CD4-positive, alpha-beta memory T cell (primary cell): ENCODE results near the gene DNTTIP2. TPM values are rescaled to one million over a fixed set of nuclear protein-coding genes. Genes with fewer than 3 reads are reported as not detected.
A peak's percentile ranks its signal among the peaks of the same experiment; 100 is the strongest.
"Not testable (repeated sequence)": the region's sequence is repeated elsewhere in the genome, so short reads cannot be mapped to it uniquely, and the experiment has no call there.

ENCODE experiments used
- CTCF ChIA-PET: fragments of 350-600 bp; sonication (Branson Sonifier 250); formaldehyde crosslinking; loops from one replicate; lab custom pipeline; 2021; ENCODE audit warnings: inconsistent platforms; ENCODE audit not compliant: partially characterized antibody; lab: Charles Lee
- POLR2A ChIA-PET: fragments of 350-600 bp; sonication (Branson Sonifier 250); formaldehyde crosslinking; loops from one replicate; lab custom pipeline; 2021; ENCODE audit not compliant: partially characterized antibody; lab: Charles Lee
- DNase-seq, 5 donors: peaks; one replicate each; pipeline versions ENCODE4 v3.0.0 to v3.0.0-alpha.2; 2020 to 2022; ENCODE audit warnings: mixed read lengths in 1 of 5
- H3K27ac ChIP-seq: one replicate; pipeline ENCODE4 v1.7.0; 2013; ENCODE audit warnings: low read depth, low read length
- H3K27me3 ChIP-seq: 2 replicates; pipeline ENCODE4 v1.7.0; 2013; ENCODE audit warnings: mild to moderate bottlenecking, low read length, moderate library complexity; ENCODE audit not compliant: insufficient read depth
- H3K36me3 ChIP-seq: 2 replicates; pipeline ENCODE4 v1.7.0; 2013; ENCODE audit warnings: mild to moderate bottlenecking, low read length, moderate library complexity; ENCODE audit not compliant: insufficient read depth
- H3K4me1 ChIP-seq: 2 replicates; pipeline ENCODE4 v1.7.0; 2013; ENCODE audit warnings: mild to moderate bottlenecking, low read length, moderate library complexity; ENCODE audit not compliant: insufficient read depth
- H3K4me3 ChIP-seq, 2 donors: one replicate each; pipeline ENCODE4 v1.7.0; 2013; ENCODE audit warnings: low read length in 2 of 2, mild to moderate bottlenecking in 1 of 2
- H3K9me3 ChIP-seq, 2 donors: one replicate each; pipeline ENCODE4 v1.7.0; 2013; ENCODE audit warnings: low read length in 2 of 2, control low read depth in 1 of 2; ENCODE audit not compliant: control insufficient read depth in 1 of 2
- H3K27ac Mint-ChIP-seq, 7 donors: one replicate each; pipeline ENCODE4 v1.8.0; 2020 to 2021; ENCODE audit warnings: mixed read lengths in 7 of 7, mild to moderate bottlenecking in 6 of 7, inconsistent platforms in 3 of 7, moderate library complexity in 3 of 7
- H3K27me3 Mint-ChIP-seq, 2 donors: one replicate each; pipeline ENCODE4 v1.8.0; 2020 to 2021; ENCODE audit warnings: mixed read lengths in 2 of 2
- H3K36me3 Mint-ChIP-seq, 2 donors: one replicate each; pipeline ENCODE4 v1.8.0; 2020 to 2021; ENCODE audit warnings: mixed read lengths in 2 of 2, inconsistent platforms in 1 of 2, mild to moderate bottlenecking in 1 of 2
- H3K4me1 Mint-ChIP-seq, 4 donors: one replicate each; pipeline ENCODE4 v1.8.0; 2020 to 2021; ENCODE audit warnings: mixed read lengths in 4 of 4, mild to moderate bottlenecking in 1 of 4
- H3K4me3 Mint-ChIP-seq, 8 donors: one replicate each; pipeline ENCODE4 v1.8.0; 2020 to 2021; ENCODE audit warnings: mixed read lengths in 8 of 8, mild to moderate bottlenecking in 7 of 8, moderate library complexity in 6 of 8, inconsistent platforms in 3 of 8
- H3K9me3 Mint-ChIP-seq, 8 donors: one replicate each; pipeline ENCODE4 v1.8.0; 2020 to 2021; ENCODE audit warnings: mixed read lengths in 8 of 8, mild to moderate bottlenecking in 5 of 8, inconsistent platforms in 3 of 8, moderate library complexity in 1 of 8
- intact Hi-C: fragments of 100-400 bp; cut with micrococcal nuclease; formaldehyde crosslinking; loops from one replicate; pipeline ENCODE4 v1.15.1; 2023
- polyA plus RNA-seq, 2 donors: library from polyadenylated mRNA; unstranded; fragments of 300-500 nt; fragmentation: Illumina TruSeq; gene quantifications; one replicate each; pipeline ENCODE4 v1.2.3, GENCODE V29; 2021
- total RNA-seq, 2 experiments: library from RNA; stranded (reverse); gene quantifications; one replicate each; pipeline ENCODE4 v1.2.3, GENCODE V29; 2021

DNTTIP2 gene
- total and polyA plus RNA-seq, 4 experiments from 2014 or later, result 52.5 to 86.5 (median 73.4) TPM

DNA sequence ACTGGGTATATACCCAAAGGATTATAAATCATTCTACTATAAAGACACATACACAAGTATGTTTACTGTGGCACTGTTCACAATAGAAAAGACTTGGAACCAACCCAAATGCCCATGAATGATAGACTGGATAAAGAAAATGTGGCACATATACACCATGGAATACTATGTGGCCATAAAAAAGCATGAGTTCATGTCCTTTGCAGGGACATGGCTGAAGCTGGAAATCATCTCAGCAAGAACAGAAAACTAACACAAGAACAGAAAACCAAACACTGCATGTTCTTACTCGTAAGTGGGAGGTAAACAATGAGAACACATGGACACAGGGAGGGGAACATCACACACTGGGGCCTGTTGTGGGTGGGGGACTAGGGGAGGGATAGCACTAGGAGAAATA is 10.5 kb downstream of the DNTTIP2 start:
- ChIA-PET CTCF (interaction anchor here (1.0 kb wide), 1 partner anchor 24 kb away, joined by 5 read pairs; no protein-coding TSS in a partner anchor), POLR2A (interaction anchor here (0.8 to 1.1 kb wide), 2 partner anchors 23 to 29 kb away, joined by 3 to 4 read pairs; no protein-coding TSS in a partner anchor)
- DNase-seq, H3K9me3 Mint-ChIP-seq, H3K27ac ChIP-seq, H3K4me3 Mint-ChIP-seq, intact Hi-C loops, H3K27me3 Mint-ChIP-seq, H3K4me1 Mint-ChIP-seq, H3K27me3 ChIP-seq, H3K4me1 ChIP-seq, H3K4me3 ChIP-seq, H3K9me3 ChIP-seq: not testable (repeated sequence)
- peak overlapping the region in 2 of 7 donors; percentile 30 to 79 for H3K27ac Mint-ChIP-seq
- H3K36me3 ChIP-seq, result peaks cover 43% of the 10 kb centered on the region
- H3K36me3 Mint-ChIP-seq, result peaks cover 45 to 46% of the 10 kb centered on the region in 2 donors

GRCh38 chr1:93865253-93865652 is 13.8 kb downstream of the DNTTIP2 start:
- Mint-ChIP-seq H3K27ac (peak overlapping the region in 2 of 7 donors; percentile 18 to 39), H3K27me3 (no peaks in the 10 kb centered on the region), H3K9me3 (peaks cover 0 to 2% (median 0%) of the 10 kb centered on the region in 8 donors), H3K4me3 (no peak overlapping the region), H3K4me1 (peaks cover 0 to 4% (median 2%) of the 10 kb centered on the region in 4 donors), H3K36me3 (peaks cover 24 to 26% of the 10 kb centered on the region in 2 donors)
- ChIA-PET CTCF (interaction anchor here (2.2 kb wide), 1 partner anchor 236 kb away, joined by 8 read pairs; no protein-coding TSS in a partner anchor), POLR2A (interaction anchor here (1.0 kb wide), 1 partner anchor 13 kb away, joined by 3 read pairs; no protein-coding TSS in a partner anchor)
- H3K4me3 ChIP-seq, result no peak overlapping the region
- intact Hi-C loops, result no loop called here
- no peaks in the 10 kb centered on the region for H3K4me1 ChIP-seq
- no peak overlapping the region for H3K27ac ChIP-seq
- no peaks in the 10 kb centered on the region for H3K27me3 ChIP-seq
- no peak for DNase-seq
- no peaks in the 10 kb centered on the region for H3K9me3 ChIP-seq
- H3K36me3 ChIP-seq, result peaks cover 14% of the 10 kb centered on the region

DNA sequence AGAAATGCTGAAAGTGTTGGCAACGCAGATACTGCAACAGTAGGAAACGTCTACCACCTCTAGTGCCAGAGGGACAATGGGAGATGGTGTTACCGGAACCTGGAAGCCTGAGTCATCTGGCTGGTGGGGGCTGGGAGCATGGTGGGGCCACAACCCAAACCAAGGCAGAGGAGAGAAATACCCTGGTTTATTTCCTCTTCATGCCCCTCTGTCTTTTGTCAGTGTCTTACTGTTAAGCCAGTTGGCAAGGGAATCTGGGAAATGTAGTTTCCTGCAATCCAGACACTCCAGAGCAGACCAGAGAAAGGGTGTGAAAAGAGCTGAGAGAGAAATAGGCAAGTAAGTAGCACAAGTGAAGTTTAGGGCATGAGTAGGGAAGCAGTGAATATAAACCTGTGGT is 14.8 kb downstream of the DNTTIP2 start:
- peaks cover 14 to 15% of the 10 kb centered on the region in 2 donors for H3K36me3 Mint-ChIP-seq
- Histone ChIP-seq H3K4me1 (no peaks in the 10 kb centered on the region), H3K4me3 (no peak overlapping the region), H3K27ac (no peak overlapping the region), H3K27me3 (no peaks in the 10 kb centered on the region), H3K9me3 (no peaks in the 10 kb centered on the region), H3K36me3 (peaks cover 7% of the 10 kb centered on the region)
- H3K27me3 Mint-ChIP-seq, result peaks cover 0 to 3% of the 10 kb centered on the region in 2 donors
- intact Hi-C loops, result no loop called here
- ChIA-PET CTCF (interaction anchor here (2.2 kb wide), 1 partner anchor 235 kb away, joined by 8 read pairs; no protein-coding TSS in a partner anchor), POLR2A (no interaction called here)
- peaks cover 0 to 4% (median 2%) of the 10 kb centered on the region in 4 donors for H3K4me1 Mint-ChIP-seq
- H3K4me3 Mint-ChIP-seq, result no peak overlapping the region
- H3K27ac Mint-ChIP-seq, result peak overlapping the region in 4 of 7 donors; percentile 15 to 81 (median 61)
- no peak for DNase-seq
- H3K9me3 Mint-ChIP-seq, result peaks cover 0 to 2% (median 0%) of the 10 kb centered on the region in 8 donors

DNA sequence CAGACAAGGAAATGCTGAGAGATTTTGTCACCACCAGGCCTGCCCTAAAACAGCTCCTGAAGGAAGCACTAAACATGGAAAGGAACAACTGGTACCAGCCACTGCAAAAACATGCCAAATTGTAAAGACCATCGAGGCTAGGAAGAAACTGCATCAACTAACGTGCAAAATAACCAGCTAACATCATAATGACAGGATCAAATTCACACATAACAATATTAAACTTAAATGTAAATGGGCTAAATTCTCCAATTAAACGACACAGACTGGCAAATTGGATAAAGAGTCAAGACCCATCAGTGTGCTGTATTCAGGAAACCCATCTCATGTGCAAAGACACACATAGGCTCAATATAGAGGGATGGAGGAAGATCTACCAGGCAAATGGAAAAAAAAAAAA is 21.4 kb downstream of the DNTTIP2 start:
- H3K4me1 Mint-ChIP-seq, result peaks cover 0 to 11% (median 7%) of the 10 kb centered on the region in 4 donors
- H3K27ac ChIP-seq, intact Hi-C loops, H3K4me1 ChIP-seq, H3K9me3 Mint-ChIP-seq, H3K4me3 Mint-ChIP-seq, POLR2A ChIA-PET, H3K4me3 ChIP-seq, H3K9me3 ChIP-seq, H3K27me3 ChIP-seq, DNase-seq, CTCF ChIA-PET, H3K36me3 Mint-ChIP-seq, H3K36me3 ChIP-seq: not testable (repeated sequence)
- H3K27ac Mint-ChIP-seq, result peak overlapping the region in 1 of 7 donors; percentile 57
- peaks cover 12% of the 10 kb centered on the region in 2 donors for H3K27me3 Mint-ChIP-seq

- H3K27ac Mint-ChIP-seq, result peak overlapping the region in 2 of 7 donors; percentile 35 to 48
- intact Hi-C loops, H3K36me3 ChIP-seq, H3K36me3 Mint-ChIP-seq, H3K4me1 ChIP-seq, H3K9me3 Mint-ChIP-seq, H3K27ac ChIP-seq, H3K4me3 Mint-ChIP-seq, H3K9me3 ChIP-seq, H3K27me3 ChIP-seq, H3K4me3 ChIP-seq: not testable (repeated sequence)
- ChIA-PET POLR2A (interaction anchor here (0.7 to 2.1 kb wide), 5 partner anchors 8 to 23 kb away, joined by 4 to 13 read pairs (median 4); partner anchors contain the start of gene DNTTIP2), CTCF (interaction anchor here (0.6 to 2.5 kb wide), 4 partner anchors 10 to 829 kb away, joined by 3 to 9 read pairs (median 4); no protein-coding TSS in a partner anchor)
- H3K27me3 Mint-ChIP-seq, result peaks cover 12% of the 10 kb centered on the region in 2 donors
- peak in 3 of 5 donors; percentile 29 to 39 (median 29) for DNase-seq
- peaks cover 0 to 11% (median 7%) of the 10 kb centered on the region in 4 donors for H3K4me1 Mint-ChIP-seq
Measured at GRCh38 chr1:93855983-93856382, 23.0 kb downstream of the DNTTIP2 start.

DNA sequence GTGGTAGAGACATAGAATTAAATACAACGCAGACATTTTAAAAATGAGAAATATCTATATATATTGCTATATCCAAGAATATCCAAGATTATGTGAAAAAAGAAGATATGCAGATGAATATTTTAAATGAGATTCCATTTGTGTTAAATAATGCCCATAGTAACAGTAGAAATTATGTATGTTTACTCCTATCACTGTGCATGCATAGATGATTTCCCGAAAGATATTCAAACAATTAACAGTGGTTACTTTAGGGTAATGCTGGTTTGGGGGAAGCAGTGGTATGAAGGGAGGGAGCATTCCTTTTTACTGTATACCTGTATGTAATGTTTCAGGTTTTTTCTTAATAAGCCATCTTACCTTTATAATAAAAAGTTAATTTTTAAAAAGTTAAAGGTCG is 25.1 kb downstream of the DNTTIP2 start:
- intact Hi-C loops, result no loop called here
- Mint-ChIP-seq H3K27ac (no peak overlapping the region), H3K36me3 (no peaks in the 10 kb centered on the region), H3K9me3 (peaks cover 0 to 9% (median 0%) of the 10 kb centered on the region in 8 donors), H3K4me1 (peaks cover 0 to 17% (median 11%) of the 10 kb centered on the region in 4 donors), H3K27me3 (peaks cover 9 to 12% of the 10 kb centered on the region in 2 donors), H3K4me3 (no peak overlapping the region)
- Histone ChIP-seq H3K36me3 (no peaks in the 10 kb centered on the region), H3K4me1 (no peaks in the 10 kb centered on the region), H3K9me3 (no peaks in the 10 kb centered on the region), H3K27ac (no peak overlapping the region), H3K27me3 (no peaks in the 10 kb centered on the region), H3K4me3 (no peak overlapping the region)
- POLR2A ChIA-PET, result no interaction called here
- no peak for DNase-seq
- CTCF ChIA-PET, result no interaction called here

GRCh38 chr1:93851878-93852277 is 27.1 kb downstream of the DNTTIP2 start:
- peaks cover 0 to 15% (median 1%) of the 10 kb centered on the region in 8 donors for H3K9me3 Mint-ChIP-seq
- CTCF ChIA-PET, result interaction anchor here (1.3 to 5.2 kb wide), 4 partner anchors 21 to 223 kb away, joined by 3 to 33 read pairs (median 7); no protein-coding TSS in a partner anchor

More at GRCh38 chr1:93851878-93852277, 27.1 kb downstream of the DNTTIP2 start:
- H3K27ac ChIP-seq, result no peak overlapping the region
- no peaks in the 10 kb centered on the region for H3K9me3 ChIP-seq
- no peak for DNase-seq
- no peak overlapping the region for H3K4me3 ChIP-seq
- peaks cover 13 to 15% of the 10 kb centered on the region in 2 donors for H3K27me3 Mint-ChIP-seq
- H3K4me1 ChIP-seq, result peaks cover 8% of the 10 kb centered on the region
- H3K4me1 Mint-ChIP-seq, result peaks cover 10 to 36% (median 13%) of the 10 kb centered on the region in 4 donors
- no peak overlapping the region for H3K4me3 Mint-ChIP-seq
- H3K27ac Mint-ChIP-seq, result no peak overlapping the region
- H3K36me3 ChIP-seq, result no peaks in the 10 kb centered on the region
- POLR2A ChIA-PET, result no interaction called here
- peaks cover 0 to 13% of the 10 kb centered on the region in 2 donors for H3K36me3 Mint-ChIP-seq
- intact Hi-C loops, result no loop called here
- H3K27me3 ChIP-seq, result no peaks in the 10 kb centered on the region
